Cerebellar cortex (tissue), 1 donor: ENCODE data around the gene NFIA.
A peak's percentile ranks its signal among the peaks of the same experiment; 100 is the strongest.

Experiments used
- DNase-seq: peaks from one replicate; pipeline ENCODE4 v3.0.0-alpha.2; 2015; ENCODE audit warnings: low spot score

NFIA gene

GRCh38 chr1:61297887-61298286, 215.5 kb downstream of the NFIA start:
- DNase-seq: no peak

DNA sequence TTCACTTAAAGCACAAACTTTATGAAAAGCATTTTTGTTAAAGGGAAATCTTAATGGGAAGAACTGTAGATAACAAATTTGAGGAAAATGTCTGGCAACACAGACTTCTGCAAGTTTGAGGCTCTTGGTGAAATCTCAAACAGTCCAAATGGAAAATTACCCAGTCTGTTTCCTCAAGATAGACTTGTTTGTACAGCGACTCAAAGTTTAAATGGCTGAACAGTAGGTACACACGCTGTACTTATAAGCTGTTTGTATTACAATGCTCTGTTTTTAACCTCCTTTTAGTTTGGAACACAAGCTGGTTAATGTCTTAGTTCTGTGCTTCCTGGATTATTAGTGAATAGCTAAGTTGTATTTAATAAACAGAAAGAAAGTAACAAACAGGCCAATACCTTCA, 217.1 kb downstream of the NFIA start:
- no peak for DNase-seq

DNA sequence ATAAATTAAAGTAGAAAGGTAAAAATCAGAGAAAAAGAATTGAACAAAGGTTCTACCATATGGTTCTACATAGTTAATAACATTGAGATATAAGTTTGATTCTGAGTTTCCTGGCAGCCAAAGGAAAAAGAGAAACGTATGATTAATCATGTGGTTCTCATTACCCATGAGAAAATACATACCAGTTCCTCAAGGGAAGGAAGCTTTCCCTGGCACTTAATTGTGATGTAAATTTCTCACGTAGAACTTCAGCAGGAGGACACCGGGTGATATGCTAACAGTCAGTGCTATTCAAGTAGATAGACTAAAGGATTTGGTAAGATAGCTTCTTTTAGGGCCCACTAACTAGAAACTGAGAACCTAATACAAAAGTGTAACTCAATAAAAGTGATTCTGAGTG, 218.5 kb downstream of the NFIA start:
- DNase-seq: no peak

DNA sequence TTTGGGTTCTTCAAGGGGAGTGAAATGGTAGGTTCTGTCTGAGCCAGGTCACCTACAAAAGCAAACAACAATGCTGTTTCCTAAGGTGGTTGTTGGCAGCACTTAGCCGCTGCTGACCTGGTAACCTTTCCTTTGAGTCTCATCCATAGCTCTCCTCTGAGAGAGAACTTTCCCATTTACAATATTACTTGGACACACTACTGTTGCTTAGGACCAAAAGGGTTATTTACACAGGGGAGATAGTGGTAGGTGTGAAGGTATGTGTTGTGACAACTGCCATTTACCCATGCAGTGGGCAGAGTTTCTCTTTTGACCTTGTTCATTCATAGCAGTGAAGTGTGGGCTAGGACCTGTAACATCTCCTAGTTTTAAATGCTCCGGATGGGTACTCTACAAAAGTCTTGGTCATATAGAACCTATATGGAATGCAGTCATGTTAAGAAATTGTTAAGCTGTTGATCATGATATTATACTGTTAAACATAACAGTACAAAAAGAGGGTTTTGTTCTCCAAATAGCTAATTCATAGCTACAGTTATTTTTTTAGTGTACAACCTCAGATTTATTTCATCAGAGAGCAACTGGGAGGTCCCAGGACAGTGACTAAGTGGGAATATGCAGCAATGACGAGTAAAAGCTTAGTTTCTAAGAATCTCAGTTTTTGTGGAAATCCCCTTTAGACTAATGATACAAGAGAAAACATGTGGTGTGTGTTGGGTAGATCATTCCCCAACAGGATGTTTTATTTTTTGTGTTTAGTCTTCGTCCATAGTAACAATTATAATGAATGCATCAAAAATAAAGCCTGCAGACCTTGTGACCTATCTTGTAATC, 219.7 kb downstream of the NFIA start:
- DNase-seq: no peak

DNA sequence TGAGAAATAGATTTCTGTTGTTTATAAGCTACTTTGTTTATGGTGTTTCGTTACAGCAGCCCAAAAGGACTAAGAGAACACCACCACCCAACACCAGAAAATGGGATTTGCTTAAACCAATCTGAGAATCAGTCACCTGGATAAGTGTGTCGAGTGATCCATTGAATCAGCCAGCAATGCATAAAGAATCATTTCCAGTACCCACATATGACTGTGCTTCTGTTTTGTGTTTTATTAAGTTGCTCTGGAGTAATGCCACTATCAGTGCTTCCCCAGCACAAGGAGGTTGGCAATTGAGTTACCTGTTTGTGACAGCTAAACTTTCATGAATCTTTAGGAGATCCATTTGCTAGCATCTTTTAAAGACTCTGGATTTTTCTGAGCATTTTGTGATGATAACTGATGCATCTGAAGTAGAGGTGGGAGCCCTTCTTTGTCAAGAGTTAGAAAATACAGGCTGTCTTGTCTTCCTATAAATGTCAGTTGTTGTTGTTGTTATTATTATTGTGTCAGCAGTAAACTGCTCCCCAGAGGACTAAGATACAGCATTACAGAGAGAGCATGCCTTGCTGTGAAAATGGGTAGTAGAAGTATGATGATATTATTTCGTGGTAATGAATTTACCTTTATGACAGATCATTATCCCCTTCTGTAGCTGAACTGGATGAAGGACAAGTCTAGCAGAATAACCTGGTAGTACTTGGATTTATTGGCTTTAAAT, 225.2 kb downstream of the NFIA start:
- no peak for DNase-seq

DNA sequence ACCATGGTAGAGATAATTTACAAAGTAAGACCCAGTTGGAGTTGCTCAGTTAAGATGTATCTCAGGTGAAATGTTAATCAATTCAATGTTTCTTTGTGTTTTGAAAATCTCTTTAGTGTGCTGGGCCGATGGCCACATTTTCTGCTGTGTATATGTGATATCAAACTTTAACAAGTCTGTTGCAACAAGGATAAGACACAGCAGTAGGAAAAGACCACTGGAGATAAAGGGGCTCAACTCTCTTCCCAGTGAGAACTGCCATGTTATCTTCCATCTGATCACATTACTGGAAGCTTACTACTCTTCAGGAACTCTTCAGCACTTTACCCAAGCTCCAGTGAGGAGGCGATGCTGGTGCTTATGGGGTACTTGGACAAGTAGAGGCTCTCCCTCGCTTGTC, 227.7 kb downstream of the NFIA start:
- no peak for DNase-seq

- DNase-seq: no peak
These were observed 228.2 kb downstream of the NFIA start for GRCh38 chr1:61310538-61310937.

- DNase-seq: no peak
These were observed 231.6 kb downstream of the NFIA start for GRCh38 chr1:61313906-61314422.

GRCh38 chr1:61315011-61315410, 232.7 kb downstream of the NFIA start:
- DNase-seq: no peak

DNA sequence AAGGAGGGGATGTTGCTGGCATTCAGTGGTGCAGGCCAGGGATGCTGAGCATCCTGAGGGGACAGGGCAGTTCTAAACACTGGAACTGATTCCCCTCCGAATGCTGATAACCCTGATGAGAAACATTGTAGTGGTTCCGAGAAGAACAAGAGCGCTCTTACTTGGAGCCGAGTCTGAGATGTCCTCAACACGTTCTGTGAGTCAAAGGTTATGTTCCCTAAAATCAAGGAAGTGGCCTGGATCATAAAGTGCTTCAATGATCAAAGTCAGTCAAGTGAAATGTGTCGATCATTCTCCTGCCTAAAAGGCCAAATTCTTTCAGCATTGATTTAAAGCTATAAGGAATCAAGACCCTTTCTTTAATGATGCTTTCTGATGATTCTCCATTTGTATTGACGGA, 234.1 kb downstream of the NFIA start:
- DNase-seq: no peak

- peak; percentile 56 for DNase-seq
These were observed 236.2 kb downstream of the NFIA start for GRCh38 chr1:61318319-61319125.

DNA sequence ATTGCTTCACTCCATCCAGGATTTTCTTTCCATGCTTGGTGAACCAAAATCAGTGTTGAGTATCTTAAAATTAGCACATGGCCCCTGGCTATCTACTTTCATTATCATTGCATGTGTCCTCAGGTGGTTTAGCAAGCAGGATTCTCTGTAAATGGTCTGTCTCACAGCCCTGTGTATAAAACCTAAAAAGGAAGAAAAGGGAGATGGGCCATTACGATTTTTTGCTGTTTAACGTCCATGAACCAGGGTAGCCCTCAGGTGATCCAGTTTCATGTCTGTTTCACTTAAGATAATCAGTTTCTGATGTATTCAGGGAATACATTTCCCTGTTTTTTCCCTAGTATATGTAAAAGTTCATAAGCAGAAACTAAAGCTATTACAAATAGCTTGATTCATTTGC, 238.2 kb downstream of the NFIA start:
- DNase-seq: no peak

DNA sequence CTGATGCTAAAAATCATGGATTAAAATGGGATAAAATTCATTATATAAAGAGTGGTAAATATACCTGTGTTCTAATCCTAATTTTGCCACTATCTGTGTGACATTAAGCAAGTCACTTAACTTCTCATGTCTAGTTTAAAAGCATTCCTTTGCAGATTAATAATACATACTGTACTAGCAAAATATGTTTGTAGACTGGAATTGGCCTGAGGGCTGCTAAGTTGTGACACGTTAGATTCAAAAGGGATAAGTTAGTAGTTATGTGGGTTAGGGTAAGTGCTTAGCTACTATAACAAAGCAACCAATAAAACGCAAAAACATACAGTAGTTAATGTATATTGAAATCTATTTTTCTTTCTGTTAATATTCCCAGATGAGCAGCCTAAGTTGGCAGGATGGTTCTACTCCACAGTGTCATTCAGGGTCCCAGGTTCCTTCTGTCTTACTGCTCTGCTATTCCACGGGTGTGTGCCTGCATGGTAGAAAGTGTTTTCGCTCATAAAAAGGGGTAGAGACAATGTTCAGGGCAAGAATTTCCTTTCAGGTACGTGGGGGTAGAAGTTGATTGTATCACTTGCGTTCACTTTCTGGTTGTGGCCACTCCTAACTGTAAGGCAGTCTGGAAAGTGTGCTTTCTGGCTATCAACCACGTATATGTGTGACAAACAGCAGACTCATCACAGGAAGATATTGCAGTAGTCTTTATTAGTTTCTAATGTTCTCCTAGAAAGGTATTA, 239.8 kb downstream of the NFIA start:
- no peak for DNase-seq

- DNase-seq: no peak
These were observed 240.4 kb downstream of the NFIA start for GRCh38 chr1:61322769-61323168.

DNA sequence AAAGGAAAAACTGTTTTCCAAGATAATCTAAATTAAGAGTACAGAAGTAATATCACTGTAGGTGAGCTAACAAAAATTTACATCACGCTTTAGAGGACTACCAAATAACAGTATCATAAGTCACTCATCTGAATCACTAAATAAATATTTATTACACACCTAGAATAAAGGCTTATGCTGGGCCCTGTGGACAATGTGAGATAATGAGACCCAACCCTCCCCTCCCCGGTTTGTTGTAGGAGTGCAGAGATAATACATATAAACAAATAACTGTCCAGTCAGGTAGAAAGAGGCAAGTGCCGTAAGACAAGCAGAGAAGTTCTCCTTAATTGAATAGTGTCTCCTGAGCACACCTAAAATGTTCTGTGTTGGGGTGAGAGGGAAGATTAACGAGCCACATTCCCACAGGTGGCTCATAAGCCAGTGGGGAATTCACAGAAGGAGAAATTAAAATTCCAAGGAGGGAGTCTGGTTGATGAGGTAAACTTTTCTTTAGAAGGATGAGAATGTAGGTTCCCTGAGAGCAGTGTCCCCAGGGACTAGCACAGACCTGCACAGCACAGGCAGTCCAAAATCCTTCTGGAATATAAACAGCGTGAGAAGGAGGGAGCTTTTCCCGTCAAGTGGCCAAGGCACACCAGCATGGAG, 241.4 kb downstream of the NFIA start:
- DNase-seq: no peak

- DNase-seq: no peak
These were observed 244.4 kb downstream of the NFIA start for GRCh38 chr1:61326713-61327112.

GRCh38 chr1:61327436-61327835, 245.1 kb downstream of the NFIA start:
- no peak for DNase-seq

DNA sequence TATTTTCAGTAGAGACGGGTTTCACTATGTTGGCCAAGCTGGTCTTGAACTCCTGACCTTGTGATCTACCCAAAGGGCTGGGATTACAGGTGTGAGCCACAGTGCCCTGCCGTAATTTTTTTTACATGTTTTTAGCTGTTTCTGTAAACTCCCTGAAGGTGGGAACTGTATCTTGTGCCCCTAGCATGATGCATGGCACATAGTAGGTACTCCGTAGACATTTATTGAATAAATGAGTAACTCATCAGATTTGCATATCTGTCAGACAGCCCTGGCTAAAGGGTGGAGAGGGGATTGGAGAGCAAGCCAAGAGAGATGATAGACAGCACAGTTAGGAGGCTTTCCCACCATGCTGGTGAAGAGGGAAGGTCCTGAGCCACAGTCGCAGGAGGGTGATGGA, 247.2 kb downstream of the NFIA start:
- no peak for DNase-seq

DNA sequence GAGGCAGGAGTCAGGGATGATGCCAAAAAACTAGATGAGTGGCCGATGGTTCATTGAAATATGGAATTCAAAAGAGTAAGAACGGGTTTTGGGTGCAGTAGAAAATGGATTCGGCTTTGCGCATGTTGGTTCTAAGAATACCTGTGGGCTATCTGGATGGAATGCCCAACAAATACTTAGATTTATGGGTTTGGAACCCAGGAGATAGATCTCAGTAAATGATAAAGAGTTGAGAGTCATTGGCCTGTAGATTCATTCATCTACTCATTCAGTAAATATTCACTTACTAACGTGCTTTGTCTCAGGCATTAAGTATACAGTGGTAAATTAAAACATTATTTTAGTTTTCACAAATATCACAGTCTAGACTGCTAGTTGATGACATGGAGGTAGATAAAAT, 247.7 kb downstream of the NFIA start:
- no peak for DNase-seq

- DNase-seq: no peak
These were observed 248.2 kb downstream of the NFIA start for GRCh38 chr1:61330571-61330970.

DNA sequence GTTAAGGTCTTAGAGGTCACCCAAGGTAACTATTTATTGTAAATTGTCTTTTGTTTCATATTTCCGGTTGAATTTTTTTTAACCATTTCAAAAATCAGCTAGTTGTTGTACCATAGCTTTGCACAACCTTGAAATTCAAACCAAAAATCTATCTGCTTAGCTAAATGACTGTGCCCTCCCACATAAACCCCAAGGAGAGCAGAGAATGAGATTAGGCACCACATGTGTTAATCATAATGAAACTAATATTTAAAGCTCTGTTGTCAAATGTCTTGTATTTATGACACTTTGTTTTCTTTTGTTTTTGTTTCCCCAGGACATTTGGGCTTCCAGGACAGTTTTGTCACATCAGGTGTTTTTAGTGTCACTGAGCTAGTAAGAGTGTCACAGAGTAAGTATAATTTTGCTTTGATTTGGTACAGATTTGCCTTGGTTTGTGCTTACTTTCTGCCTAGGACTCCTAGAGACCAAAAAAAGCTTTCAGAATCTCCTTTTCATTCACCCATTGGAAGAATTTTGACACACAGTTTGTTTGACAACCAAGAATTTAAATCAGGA, 249.9 kb downstream of the NFIA start:
- no peak for DNase-seq
